SK-N-SH (cell line): Measurements from ENCODE around the gene COG2. TPM values are rescaled to one million over a fixed set of nuclear protein-coding genes. Genes with fewer than 3 reads are reported as not detected.

Source experiments
- CTCF ChIA-PET: fragments of 300-600, 350-600 bp; formaldehyde crosslinking; extraction: SDS; loops from one replicate; lab custom pipeline; 2021; lab: Yijun Ruan, JAX
- POLR2A ChIA-PET: fragments of 350-600 bp; sonication (Branson Sonifier 250); formaldehyde crosslinking; extraction: SDS; loops from one replicate; lab custom pipeline; 2020; ENCODE audit warnings: antibody characterized with exemption, inconsistent platforms; lab: Yijun Ruan, JAX
- DNase-seq: peaks from one replicate; pipeline ENCODE4 v3.0.0; 2012
- H2AFZ ChIP-seq: fragments of 200-600 bp; sonication (generic); 2 replicates; pipeline ENCODE4 v1.8.1; 2016; ENCODE audit warnings: antibody characterized with exemption, mild to moderate bottlenecking, low read depth
- H3F3A ChIP-seq: fragments of 200-600 bp; sonication (generic); replicated peaks from 2 replicates; pipeline ENCODE3; 2016; ENCODE audit warnings: antibody characterized with exemption, mild to moderate bottlenecking; ENCODE audit not compliant: insufficient read depth
- H3K27ac ChIP-seq, 2 experiments: fragments of 200-500 bp in 1 of 2; fragments of 200-600 bp in 1 of 2; sonication (Bioruptor generic) in 1 of 2; sonication (generic), shearing (Covaris generic) in 1 of 2; 2 replicates each; pipeline versions ENCODE4 v1.5.1 to v1.6.1; 2014 to 2016; ENCODE audit warnings: low read depth in 2 of 2, inconsistent platforms in 1 of 2, low read length in 1 of 2, mild to moderate bottlenecking in 1 of 2, mixed read lengths in 1 of 2
- H3K27me3 ChIP-seq: fragments of 200-600 bp; sonication (generic), shearing (Covaris generic); 2 replicates; pipeline ENCODE4 v1.6.1; 2016; ENCODE audit warnings: mixed run types; ENCODE audit not compliant: insufficient read depth
- H3K36me3 ChIP-seq, 2 experiments: fragments of 200-500 bp in 1 of 2; fragments of 200-600 bp in 1 of 2; sonication (Bioruptor generic) in 1 of 2; sonication (generic) in 1 of 2; replicated peaks in 1 of 2; 2 replicates each; pipeline versions ENCODE3 to v1.5.1; 2014 to 2016; ENCODE audit warnings: low read length in 1 of 2, mild to moderate bottlenecking in 1 of 2; ENCODE audit not compliant: insufficient read depth in 2 of 2, control insufficient read depth in 1 of 2
- H3K4me1 ChIP-seq, 2 experiments: fragments of 200-500 bp in 1 of 2; fragments of 200-600 bp in 1 of 2; sonication (Bioruptor generic) in 1 of 2; sonication (generic), shearing (Covaris generic) in 1 of 2; 2 replicates each; pipeline versions ENCODE4 v1.5.1 to v1.6.1; 2014 to 2016; ENCODE audit warnings: low read depth in 1 of 2, low read length in 1 of 2, mixed run types in 1 of 2; ENCODE audit not compliant: insufficient read depth in 2 of 2, control insufficient read depth in 1 of 2
- H3K4me2 ChIP-seq: fragments of 200-600 bp; sonication (generic), shearing (Covaris generic); 2 replicates; pipeline ENCODE4 v1.6.1; 2017; ENCODE audit warnings: mixed run types
- H3K4me3 ChIP-seq, 2 experiments: fragments of 200-500 bp in 1 of 2; fragments of 200-600 bp in 1 of 2; sonication (Bioruptor generic) in 1 of 2; sonication (generic), shearing (Covaris generic) in 1 of 2; 2 replicates each; pipeline versions ENCODE4 v1.5.1 to v1.8.1; 2014 to 2016; ENCODE audit warnings: low read depth in 2 of 2, inconsistent platforms in 1 of 2, low read length in 1 of 2, mild to moderate bottlenecking in 1 of 2, mixed read lengths in 1 of 2, moderate library complexity in 1 of 2
- H3K79me2 ChIP-seq: fragments of 200-600 bp; sonication (generic); 2 replicates; pipeline ENCODE4 v1.8.1; 2017; ENCODE audit warnings: mild to moderate bottlenecking; ENCODE audit not compliant: insufficient read depth
- H3K9ac ChIP-seq: fragments of 200-600 bp; sonication (generic); 2 replicates; pipeline ENCODE4 v1.6.1; 2017; ENCODE audit warnings: mixed run types
- H3K9me2 ChIP-seq: fragments of 200-600 bp; sonication (generic); 2 replicates; pipeline ENCODE4 v1.6.1; 2017; ENCODE audit warnings: mixed run types
- H3K9me3 ChIP-seq: fragments of 200-600 bp; sonication (generic); 2 replicates; pipeline ENCODE4 v1.6.1; 2017; ENCODE audit warnings: mixed run types, mild to moderate bottlenecking, moderate library complexity
- H4K20me1 ChIP-seq: fragments of 200-600 bp; sonication (generic); 2 replicates; pipeline ENCODE4 v1.6.1; 2017; ENCODE audit warnings: mild to moderate bottlenecking, mixed run types; ENCODE audit not compliant: insufficient read depth
- CHD2 ChIP-seq: fragments of 150-350 bp; IDR thresholded peaks from 2 replicates; pipeline ENCODE4 v1.6.1; 2018; ENCODE audit warnings: low read length; ENCODE audit not compliant: partially characterized antibody
- CTCF ChIP-seq: fragments of 200-600 bp; sonication (generic); IDR thresholded peaks from 2 replicates; pipeline ENCODE4 v1.6.1; 2017; ENCODE audit warnings: antibody characterized with exemption, mild to moderate bottlenecking, moderate library complexity
- ELF1 ChIP-seq: IDR thresholded peaks from 2 replicates; pipeline ENCODE4 v1.4.0; 2012
- EP300 ChIP-seq, 2 experiments: IDR thresholded peaks; 2 replicates each; pipeline versions ENCODE4 v1.4.0 to v1.6.1; 2012; ENCODE audit warnings: borderline replicate concordance in 1 of 2, low read depth in 1 of 2, low read length in 1 of 2
- EZH2phosphoT487 ChIP-seq: fragments of 200-600 bp; sonication (generic); IDR thresholded peaks from 2 replicates; pipeline ENCODE4 v1.6.1; 2017; ENCODE audit warnings: low read depth, mixed run types, mild to moderate bottlenecking, antibody characterized with exemption, moderate library complexity, borderline replicate concordance
- FOSL2 ChIP-seq: IDR thresholded peaks from 2 replicates; pipeline ENCODE4 v1.4.0; 2012; ENCODE audit warnings: low read depth, mild to moderate bottlenecking, moderate library complexity, borderline replicate concordance
- FOXJ3 ChIP-seq: sonication (generic); formaldehyde crosslinking; IDR thresholded peaks from 2 replicates; pipeline ENCODE4 v1.5.1; 2020; ENCODE audit warnings: mild to moderate bottlenecking, missing genetic modification reagents
- FOXM1 ChIP-seq: IDR thresholded peaks from 2 replicates; pipeline ENCODE4 v1.4.0; 2012; ENCODE audit warnings: low read depth, mild to moderate bottlenecking
- GABPA ChIP-seq: IDR thresholded peaks from 2 replicates; pipeline ENCODE4 v1.4.0; 2012; ENCODE audit warnings: low read depth, mild to moderate bottlenecking
- GATA2 ChIP-seq: sonication (generic); formaldehyde crosslinking; IDR thresholded peaks from 2 replicates; pipeline ENCODE4 v1.5.0; 2020; ENCODE audit warnings: mild to moderate bottlenecking, missing genetic modification reagents
- NRF1 ChIP-seq: IDR thresholded peaks from 2 replicates; pipeline ENCODE4 v1.6.1; 2012; ENCODE audit warnings: low read depth, mild to moderate bottlenecking, low read length
- POLR2AphosphoS5 ChIP-seq: IDR thresholded peaks from 2 replicates; pipeline ENCODE4 v1.6.1; 2012; ENCODE audit warnings: low read depth, low read length
- RAD21 ChIP-seq: IDR thresholded peaks from 2 replicates; pipeline ENCODE4 v1.6.1; 2012; ENCODE audit warnings: mild to moderate bottlenecking, low read length
- RFX5 ChIP-seq: IDR thresholded peaks from 2 replicates; pipeline ENCODE4 v1.6.1; 2012; ENCODE audit warnings: mild to moderate bottlenecking, improper control_type of control experiment, low read length
- RXRA ChIP-seq: IDR thresholded peaks from 2 replicates; pipeline ENCODE4 v1.4.0; 2012; ENCODE audit warnings: low read depth, mild to moderate bottlenecking, borderline replicate concordance
- SMC3 ChIP-seq: IDR thresholded peaks from 2 replicates; pipeline ENCODE4 v1.6.1; 2012; ENCODE audit warnings: low read depth, low read length, improper control_type of control experiment
- TCF12 ChIP-seq: IDR thresholded peaks from 2 replicates; pipeline ENCODE4 v1.4.0; 2012
- USF1 ChIP-seq: IDR thresholded peaks from 2 replicates; pipeline ENCODE4 v1.4.0; 2012; ENCODE audit warnings: low read depth, borderline replicate concordance
- USF2 ChIP-seq: fragments of 150-350 bp; IDR thresholded peaks from 2 replicates; pipeline ENCODE4 v1.6.1; 2017; ENCODE audit warnings: antibody characterized with exemption, low read length, low read depth, borderline replicate concordance
- YY1 ChIP-seq: IDR thresholded peaks from 2 replicates; pipeline ENCODE4 v1.4.0; 2012; ENCODE audit warnings: low read depth, mild to moderate bottlenecking
- ZBTB33 ChIP-seq: IDR thresholded peaks from 2 replicates; pipeline ENCODE4 v1.4.0; 2012; ENCODE audit warnings: low read depth, borderline replicate concordance
- WGBS: methylation state at CpG from one replicate; pipeline ENCODE4 v1.1.6; 2017; ENCODE audit warnings: low lambda C conversion rate; 5-methylcytosine and 5-hydroxymethylcytosine counted together
- polyA plus RNA-seq, 3 experiments: library from polyadenylated mRNA; depleted of rRNA; stranded (reverse); fragments of >200 nt; gene quantifications; 2 replicates each; pipeline ENCODE4 v1.2.3, GENCODE V29; 2012

COG2 gene
- polyA plus RNA-seq, 1 of the 3 experiments (the other 2 are of a cell fraction) = 11.0 TPM

GRCh38 chr1:230594214-230594773, 48.0 kb upstream of the COG2 start:
- Histone ChIP-seq H3K4me3 (no peak overlapping the region), H2AFZ (no peak overlapping the region), H3K27me3 (no peaks in the 10 kb centered on the region), H3K9me3 (no peaks in the 10 kb centered on the region), H3K27ac (no peak overlapping the region), H3K4me1 (peaks cover 0 to 5% of the 10 kb centered on the region in 2 experiments; a peak in 2 of 4 replicates), H4K20me1 (no peaks in the 10 kb centered on the region), H3K9me2 (no peaks in the 10 kb centered on the region), H3K4me2 (no peak overlapping the region), H3K36me3 (no peaks in the 10 kb centered on the region), H3K79me2 (no peaks in the 10 kb centered on the region), H3F3A (no peaks in the 10 kb centered on the region), H3K9ac (no peak overlapping the region)
- TF ChIP-seq GABPA (no peak), ZBTB33 (no peak), RAD21 (no peak), FOXM1 (no peak), CHD2 (no peak), CTCF (no peak), SMC3 (no peak), NRF1 (no peak), RXRA (no peak), GATA2 (CRISPR knock-in tag) (no peak), RFX5 (no peak), TCF12 (no peak), EP300 (IDR thresholded peaks at IDR 0.05; ENCODE audit: borderline replicate concordance in 1 of 2, low read depth in 1 of 2, low read length in 1 of 2) (no peak), EZH2phosphoT487 (no peak), FOXJ3 (CRISPR knock-in tag) (no peak)
- DNase-seq = no peak
- WGBS = 61% methylated on average over 1 of the region's 1 CpG
- CTCF ChIA-PET = no interaction called here
- POLR2A ChIA-PET = no interaction called here

GRCh38 chr1:230595181-230595580, 47.1 kb upstream of the COG2 start:
- DNase-seq = no peak
- H3K9me2 ChIP-seq = no peaks in the 10 kb centered on the region
- no peak overlapping the region for H3K4me3 ChIP-seq
- peaks cover 0 to 5% of the 10 kb centered on the region in 2 experiments; a peak in 1 of 4 replicates for H3K4me1 ChIP-seq
- no peaks in the 10 kb centered on the region for H4K20me1 ChIP-seq
- ChIA-PET POLR2A (no interaction called here), CTCF (no interaction called here)
- 2% methylated on average over 2 of the region's 2 CpGs for WGBS
- H3K36me3 ChIP-seq = no peaks in the 10 kb centered on the region
- H2AFZ ChIP-seq = no peak overlapping the region
- H3K79me2 ChIP-seq = no peaks in the 10 kb centered on the region
- no peaks in the 10 kb centered on the region for H3K9me3 ChIP-seq
- no peaks in the 10 kb centered on the region for H3K27me3 ChIP-seq
- no peak overlapping the region for H3K9ac ChIP-seq
- no peak overlapping the region for H3K4me2 ChIP-seq
- no peak overlapping the region for H3K27ac ChIP-seq
- H3F3A ChIP-seq = no peaks in the 10 kb centered on the region
- TF ChIP-seq RAD21 (no peak), USF1 (no peak), FOXJ3 (CRISPR knock-in tag) (no peak), YY1 (no peak), POLR2AphosphoS5 (no peak), FOSL2 (no peak), CHD2 (no peak), NRF1 (no peak), EZH2phosphoT487 (no peak), SMC3 (no peak), FOXM1 (no peak), RXRA (no peak), USF2 (no peak), ELF1 (no peak)
